Thoracic aorta (tissue), 2 donors: Measurements from ENCODE around the gene OPN4. TPM values are rescaled to one million over a fixed set of nuclear protein-coding genes. Genes with fewer than 3 reads are reported as not detected.
"Not testable (repeated sequence)": the region's sequence is repeated elsewhere in the genome, so short reads cannot be mapped to it uniquely, and the experiment has no call there.

Experiments used
- ATAC-seq: fragments of 150-250 bp; one replicate; pipeline ENCODE4 v1.8.0; 2017; ENCODE audit warnings: low read depth; ENCODE audit not compliant: insufficient number of reproducible peaks, low FRiP score
- DNase-seq: peaks from one replicate; pipeline ENCODE4 v3.0.0-alpha.2; 2020; ENCODE audit warnings: low spot score
- H3K27ac ChIP-seq, 2 donors: fragments of 200-600 bp; sonication (generic); 1 replicate in 1 of 2; 2 replicates in 1 of 2; pipeline ENCODE4 v1.5.1; 2016; ENCODE audit warnings: mild to moderate bottlenecking in 2 of 2, moderate library complexity in 2 of 2
- H3K27me3 ChIP-seq: fragments of 200-600 bp; sonication (generic); replicated peaks from 2 replicates; pipeline ENCODE4 v1.6.0; 2016; ENCODE audit warnings: mild to moderate bottlenecking; ENCODE audit not compliant: insufficient read depth
- H3K36me3 ChIP-seq: fragments of 200-600 bp; sonication (generic); one replicate; pipeline ENCODE4 v1.5.1; 2016
- H3K4me1 ChIP-seq, 2 donors: fragments of 200-600 bp; sonication (generic); 1 replicate in 1 of 2; 2 replicates in 1 of 2; pipeline versions ENCODE4 v1.5.1 to v1.6.0; 2016; ENCODE audit warnings: low read depth in 2 of 2, mild to moderate bottlenecking in 1 of 2; ENCODE audit not compliant: control insufficient read depth in 1 of 2
- H3K4me3 ChIP-seq: fragments of 200-600 bp; sonication (generic); 2 replicates; pipeline ENCODE4 v1.5.1; 2016; ENCODE audit warnings: mild to moderate bottlenecking
- H3K9me3 ChIP-seq: fragments of 200-600 bp; sonication (generic); 2 replicates; pipeline ENCODE4 v1.5.1; 2016
- CTCF ChIP-seq: fragments of 200-600 bp; sonication (generic); IDR thresholded peaks from one replicate; pipeline ENCODE4 v1.5.1; 2019; ENCODE audit warnings: antibody characterized with exemption
- total RNA-seq, 2 donors: library from RNA; depleted of rRNA; stranded (reverse); fragments of >200 nt; gene quantifications; one replicate each; pipeline versions ENCODE4 v1.1.0 to v1.2.3, GENCODE V29; 2016

The OPN4 gene
- total RNA-seq, 2 donors from 2014 or later = not detected

- ATAC-seq (no peak), DNase-seq (no peak)
- Histone ChIP-seq H3K4me3 (no peak overlapping the region), H3K9me3 (no peaks in the 10 kb centered on the region), H3K4me1 (peaks cover 4 to 25% of the 10 kb centered on the region in 2 donors), H3K36me3 (no peaks in the 10 kb centered on the region), H3K27me3 (no peaks in the 10 kb centered on the region), H3K27ac (no peak overlapping the region)
- no peak for TF ChIP-seq CTCF
Measured at GRCh38 chr10:86644152-86644793, 10.1 kb upstream of the OPN4 start.

GRCh38 chr10:86644794-86645445 is 9.4 kb upstream of the OPN4 start:
- ATAC-seq (no peak), DNase-seq (no peak)
- Histone ChIP-seq H3K36me3 (no peaks in the 10 kb centered on the region), H3K4me3 (no peak overlapping the region), H3K4me1 (peaks cover 8 to 31% of the 10 kb centered on the region in 2 donors), H3K27me3 (no peaks in the 10 kb centered on the region), H3K27ac (no peak overlapping the region), H3K9me3 (no peaks in the 10 kb centered on the region)
- TF ChIP-seq CTCF = no peak

- not testable (repeated sequence) for H3K27ac ChIP-seq, H3K9me3 ChIP-seq, DNase-seq, ATAC-seq, H3K36me3 ChIP-seq, H3K27me3 ChIP-seq, H3K4me3 ChIP-seq
- peaks cover 8 to 31% of the 10 kb centered on the region in 2 donors for H3K4me1 ChIP-seq
Measured at GRCh38 chr10:86645621-86646165, 8.7 kb upstream of the OPN4 start.

GRCh38 chr10:86646532-86646931 is 7.8 kb upstream of the OPN4 start:
- H3K4me1 ChIP-seq = peaks cover 8 to 31% of the 10 kb centered on the region in 2 donors
- H3K4me3 ChIP-seq = no peak overlapping the region
- DNase-seq (no peak), ATAC-seq (no peak)
- TF ChIP-seq CTCF = no peak
- no peaks in the 10 kb centered on the region for H3K36me3 ChIP-seq
- H3K27me3 ChIP-seq = no peaks in the 10 kb centered on the region
- no peak overlapping the region for H3K27ac ChIP-seq
- no peaks in the 10 kb centered on the region for H3K9me3 ChIP-seq

- Histone ChIP-seq H3K4me1 (peaks cover 8 to 31% of the 10 kb centered on the region in 2 donors), H3K36me3 (no peaks in the 10 kb centered on the region), H3K27me3 (no peaks in the 10 kb centered on the region), H3K9me3 (no peaks in the 10 kb centered on the region), H3K4me3 (no peak overlapping the region), H3K27ac (no peak overlapping the region)
- DNase-seq (no peak), ATAC-seq (no peak)
- no peak for TF ChIP-seq CTCF
Measured at GRCh38 chr10:86646933-86647332, 7.4 kb upstream of the OPN4 start.
